SK-N-MC (cell line): ENCODE results near the gene COL6A5.

Source experiments
- DNase-seq: peaks from one replicate; pipeline ENCODE4 v3.0.0-alpha.2; 2011; ENCODE audit warnings: low read depth, low spot score
- H3K27ac ChIP-seq: fragments of 200-600 bp; sonication (generic); 2 replicates; pipeline ENCODE4 v1.5.1; 2016; ENCODE audit warnings: mixed run types
- H3K36me3 ChIP-seq: fragments of 200-600 bp; sonication (generic); 2 replicates; pipeline ENCODE4 v1.6.1; 2017; ENCODE audit warnings: antibody characterized with exemption, low read length, mixed read lengths; ENCODE audit not compliant: insufficient read depth
- H3K4me3 ChIP-seq: fragments of 200-600 bp; sonication (generic); 2 replicates; pipeline ENCODE4 v1.5.1; 2016
- H3K9ac ChIP-seq: fragments of 200-600 bp; sonication (generic); 2 replicates; pipeline ENCODE4 v1.8.0; 2017; ENCODE audit warnings: mixed run types, mixed read lengths; ENCODE audit not compliant: insufficient read length
- H3K9me3 ChIP-seq: fragments of 200-600 bp; sonication (generic); 2 replicates; pipeline ENCODE4 v1.6.1; 2017; ENCODE audit warnings: low read depth, mild to moderate bottlenecking, antibody characterized with exemption, low read length, moderate library complexity, mixed read lengths
- EZH2 ChIP-seq: fragments of 200-600 bp; sonication (generic); IDR thresholded peaks from one replicate; pipeline ENCODE4 v1.6.1; 2017; ENCODE audit warnings: antibody characterized with exemption
- FOXP2 ChIP-seq: optimal IDR thresholded peaks from 2 replicates; pipeline ENCODE3; 2011; ENCODE audit warnings: mild to moderate bottlenecking, moderate library complexity; ENCODE audit not compliant: insufficient read depth; ENCODE audit errors: extremely low read length, control extremely low read depth
- POLR2AphosphoS5 ChIP-seq: IDR thresholded peaks from 2 replicates; pipeline ENCODE4 v1.6.1; 2012; ENCODE audit warnings: mild to moderate bottlenecking, low read depth, low read length, borderline replicate concordance

The COL6A5 gene

DNA sequence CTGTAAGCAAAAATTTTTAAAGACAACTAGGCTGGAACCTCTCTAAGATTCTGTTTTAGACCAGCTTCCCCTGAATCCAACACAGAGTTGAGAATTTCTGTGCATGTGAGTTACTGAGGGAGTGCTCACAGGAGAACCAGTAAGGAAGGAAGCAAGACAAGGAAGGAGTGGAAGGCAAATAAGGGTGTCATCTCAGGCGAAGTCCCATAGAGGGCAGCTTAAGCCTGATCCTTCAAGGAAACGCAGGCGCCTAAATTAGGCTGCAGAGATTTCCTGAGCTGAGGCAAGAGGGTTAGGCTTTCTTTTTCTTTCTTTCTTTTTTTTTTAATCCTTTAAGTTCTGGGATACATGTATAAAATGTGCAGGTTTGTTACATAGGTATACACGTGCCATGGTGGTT is 135.3 kb downstream of the COL6A5 start:
- no peak overlapping the region for H3K4me3 ChIP-seq
- DNase-seq: no peak
- H3K36me3 ChIP-seq: no peaks in the 10 kb centered on the region
- H3K9me3 ChIP-seq: no peaks in the 10 kb centered on the region
- TF ChIP-seq EZH2: no peak
- no peak for TF ChIP-seq POLR2AphosphoS5
- TF ChIP-seq FOXP2: no peak
- no peak overlapping the region for H3K27ac ChIP-seq
- H3K9ac ChIP-seq: no peak overlapping the region

DNA sequence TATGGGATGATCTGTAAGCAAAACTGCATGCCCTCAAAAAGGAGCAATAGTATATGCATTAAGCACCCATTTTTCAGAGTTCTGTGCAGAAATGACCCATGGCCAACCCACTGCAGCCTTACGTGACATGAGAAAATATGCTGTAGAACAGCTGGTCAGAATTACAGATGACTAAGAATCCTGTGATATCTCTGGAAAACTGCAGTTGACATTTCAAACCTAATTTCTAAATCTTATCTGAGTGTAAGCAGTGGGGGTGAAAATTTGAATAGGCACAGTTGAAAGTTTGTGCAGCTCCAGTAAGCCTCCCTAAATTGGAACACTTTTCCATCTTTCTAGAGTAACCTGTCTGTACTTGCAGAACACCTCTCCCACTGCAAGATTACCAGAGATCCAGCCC is 142.8 kb downstream of the COL6A5 start:
- Histone ChIP-seq H3K9me3 (no peaks in the 10 kb centered on the region), H3K9ac (no peak overlapping the region), H3K27ac (no peak overlapping the region), H3K36me3 (no peaks in the 10 kb centered on the region), H3K4me3 (no peak overlapping the region)
- no peak for DNase-seq
- TF ChIP-seq FOXP2 (no peak), EZH2 (no peak), POLR2AphosphoS5 (no peak)

DNA sequence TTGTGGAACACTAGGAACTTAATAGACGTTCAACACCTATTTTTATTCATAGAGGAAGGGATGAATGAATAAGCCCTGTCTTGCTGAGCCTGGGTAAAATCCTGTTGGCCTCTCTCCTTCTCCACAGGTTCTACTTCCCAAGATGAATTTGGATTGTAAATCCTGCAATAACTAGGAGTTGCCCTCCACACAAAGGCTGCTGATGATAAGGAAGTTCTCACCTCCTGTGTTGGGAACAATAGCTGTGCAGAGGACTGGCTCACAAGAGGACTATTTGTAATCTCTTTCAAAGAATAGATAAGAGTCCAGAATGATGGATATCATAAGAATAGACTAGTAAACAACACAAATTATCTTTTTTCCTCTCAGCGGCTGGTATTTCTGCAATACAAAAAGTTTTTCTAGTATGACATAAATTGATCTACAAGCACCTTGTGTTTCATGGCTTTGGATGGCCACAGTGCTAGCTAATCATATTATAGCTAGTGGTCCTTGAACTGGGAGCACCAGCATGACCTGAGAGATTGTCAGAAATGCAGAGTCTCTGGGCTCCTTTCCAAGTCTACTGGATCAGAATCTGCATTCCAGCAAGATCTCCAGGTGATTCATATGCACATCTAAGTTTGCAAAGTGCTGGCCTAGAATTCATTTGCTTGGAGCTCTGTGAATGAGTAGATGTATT is 143.4 kb downstream of the COL6A5 start:
- Histone ChIP-seq H3K9me3 (no peaks in the 10 kb centered on the region), H3K27ac (no peak overlapping the region), H3K36me3 (no peaks in the 10 kb centered on the region), H3K4me3 (no peak overlapping the region), H3K9ac (no peak overlapping the region)
- TF ChIP-seq FOXP2 (no peak), POLR2AphosphoS5 (no peak), EZH2 (no peak)
- DNase-seq: no peak

DNA sequence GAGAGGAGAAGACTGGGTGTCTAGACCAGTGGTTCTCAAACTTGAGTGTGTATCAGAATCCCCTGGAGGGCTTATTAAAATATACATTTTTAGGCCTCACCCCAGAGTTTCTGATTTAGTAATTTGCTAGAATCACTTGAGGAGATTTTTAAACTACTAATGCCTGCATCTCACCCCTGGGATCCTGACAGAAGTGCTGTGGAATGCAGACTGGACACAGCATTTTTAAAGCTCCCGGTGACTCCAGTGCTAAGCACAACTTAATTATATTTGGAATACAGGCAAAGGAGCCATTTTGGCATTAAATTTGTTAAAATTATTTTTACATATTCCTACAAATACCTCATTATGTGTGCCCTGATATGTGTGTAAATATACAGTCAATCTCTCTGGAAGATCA is 144.8 kb downstream of the COL6A5 start:
- no peak overlapping the region for H3K4me3 ChIP-seq
- H3K9me3 ChIP-seq: no peaks in the 10 kb centered on the region
- no peak for DNase-seq
- no peak overlapping the region for H3K27ac ChIP-seq
- TF ChIP-seq FOXP2 (no peak), POLR2AphosphoS5 (no peak), EZH2 (no peak)
- H3K36me3 ChIP-seq: no peaks in the 10 kb centered on the region
- H3K9ac ChIP-seq: no peak overlapping the region

DNA sequence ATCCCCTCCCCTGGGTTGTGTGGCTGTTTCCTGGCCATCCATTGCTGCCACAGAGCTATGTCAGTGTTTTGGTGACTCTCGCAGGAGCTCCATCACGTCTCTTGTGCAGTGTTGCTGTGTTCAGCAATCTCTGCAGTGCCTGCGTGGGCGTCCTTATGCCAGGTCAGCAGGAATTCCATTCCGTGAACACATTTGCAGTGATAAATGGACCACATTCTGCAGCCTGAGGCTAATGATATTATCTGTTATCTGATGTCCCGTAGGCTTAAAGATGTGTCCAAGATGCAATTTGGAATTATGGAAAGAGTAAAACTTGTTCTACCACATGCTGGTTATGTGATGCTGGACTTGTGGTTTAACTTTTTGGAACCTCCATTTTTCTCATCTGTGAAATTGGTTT is 146.0 kb downstream of the COL6A5 start:
- Histone ChIP-seq H3K27ac (no peak overlapping the region), H3K36me3 (no peaks in the 10 kb centered on the region), H3K9ac (no peak overlapping the region), H3K9me3 (no peaks in the 10 kb centered on the region), H3K4me3 (no peak overlapping the region)
- TF ChIP-seq POLR2AphosphoS5 (peak; percentile 57; the same call in 1 of the 2 replicates), EZH2 (no peak)
- no peak for DNase-seq

DNA sequence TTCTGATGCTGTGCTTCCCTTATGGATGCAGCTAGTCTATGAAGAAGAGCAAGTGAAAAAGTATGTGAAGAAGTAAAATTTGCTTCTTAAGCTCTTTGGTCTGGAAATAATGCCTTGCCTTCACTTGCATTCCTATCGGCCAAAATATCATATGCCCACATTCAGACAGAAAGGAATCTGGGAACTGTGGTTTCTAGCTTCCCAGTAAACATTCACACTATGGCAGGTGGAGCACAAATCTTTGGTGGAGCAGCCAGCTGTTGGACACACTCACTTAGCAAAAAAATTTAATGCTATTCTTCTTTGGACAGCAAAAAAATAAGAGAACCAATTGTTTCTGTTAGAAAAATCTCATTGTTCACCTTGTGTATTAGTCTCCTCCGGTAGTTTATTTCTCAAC is 159.2 kb downstream of the COL6A5 start:
- DNase-seq: no peak
- Histone ChIP-seq H3K27ac (no peak overlapping the region), H3K9me3 (no peaks in the 10 kb centered on the region), H3K4me3 (no peak overlapping the region), H3K9ac (no peak overlapping the region), H3K36me3 (no peaks in the 10 kb centered on the region)
- TF ChIP-seq POLR2AphosphoS5 (no peak), FOXP2 (no peak), EZH2 (no peak)

DNA sequence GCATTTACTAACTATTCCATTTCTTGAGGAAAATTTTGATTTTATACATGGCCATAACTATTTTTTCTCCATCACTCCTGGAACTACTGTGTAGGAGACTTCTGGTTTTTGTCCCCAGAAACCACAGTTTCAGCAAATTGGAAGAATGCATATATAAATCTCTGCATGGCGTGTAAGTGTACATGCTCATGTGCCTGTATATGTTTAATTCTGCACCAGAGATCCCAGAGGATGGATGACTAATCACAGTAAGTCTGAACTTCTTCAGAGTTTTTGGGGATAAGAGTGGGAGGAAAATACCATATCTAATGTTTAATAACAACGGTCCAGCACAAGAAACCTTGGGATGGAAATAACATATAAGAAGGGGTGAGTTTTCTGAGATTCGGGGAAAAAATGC is 160.6 kb downstream of the COL6A5 start:
- TF ChIP-seq POLR2AphosphoS5: no peak
- no peak for TF ChIP-seq FOXP2
- no peak for TF ChIP-seq EZH2
- Histone ChIP-seq H3K9ac (no peak overlapping the region), H3K27ac (no peak overlapping the region)

DNA sequence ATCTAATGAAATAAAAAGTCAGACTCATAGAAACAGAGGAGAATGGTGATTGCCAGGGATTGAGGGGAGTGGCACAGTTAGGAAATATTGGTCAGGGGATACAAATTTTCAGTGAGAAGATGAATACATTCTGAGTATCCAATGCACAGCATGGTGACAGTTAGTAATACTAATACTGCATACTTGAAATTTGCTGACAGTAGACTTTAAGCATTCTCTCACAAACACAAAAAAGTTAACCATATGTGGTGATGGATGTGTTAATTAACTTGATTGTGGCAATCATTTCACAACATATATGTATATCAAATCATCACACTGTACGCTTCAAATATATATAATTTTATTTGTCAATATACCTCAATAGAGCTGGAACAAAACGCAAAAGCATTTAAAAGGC is 162.3 kb downstream of the COL6A5 start:
- H3K27ac ChIP-seq: no peak overlapping the region
- TF ChIP-seq FOXP2 (no peak), POLR2AphosphoS5 (no peak), EZH2 (no peak)
- no peaks in the 10 kb centered on the region for H3K9me3 ChIP-seq
- H3K36me3 ChIP-seq: no peaks in the 10 kb centered on the region
- H3K9ac ChIP-seq: no peak overlapping the region
- no peak overlapping the region for H3K4me3 ChIP-seq
- DNase-seq: no peak

More for the DNA sequence above, 160.6 kb downstream of the COL6A5 start:
- Histone ChIP-seq H3K36me3 (no peaks in the 10 kb centered on the region), H3K4me3 (no peak overlapping the region), H3K9me3 (no peaks in the 10 kb centered on the region)
- DNase-seq: no peak

DNA sequence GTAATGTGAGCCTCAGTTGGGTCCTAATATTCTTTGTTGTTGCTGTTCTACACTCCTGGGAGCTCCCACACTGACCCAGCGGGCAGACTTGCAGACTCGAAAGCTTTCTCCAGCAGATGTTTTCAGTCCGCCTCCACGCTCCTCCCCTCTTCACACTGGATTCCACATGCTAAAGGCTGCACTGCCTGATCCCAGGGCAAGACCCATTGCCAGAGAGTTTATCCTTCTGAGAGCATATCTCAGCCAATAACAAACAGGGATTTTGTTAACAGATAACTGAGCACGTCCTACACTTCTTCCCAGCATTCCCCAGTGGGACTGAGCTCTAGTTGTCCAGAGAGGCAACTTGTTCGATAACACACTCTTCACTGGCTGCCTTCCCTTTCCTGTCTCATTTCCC is 163.5 kb downstream of the COL6A5 start:
- Histone ChIP-seq H3K4me3 (no peak overlapping the region), H3K9ac (no peak overlapping the region), H3K27ac (no peak overlapping the region), H3K9me3 (no peaks in the 10 kb centered on the region), H3K36me3 (no peaks in the 10 kb centered on the region)
- DNase-seq: no peak
- no peak for TF ChIP-seq POLR2AphosphoS5
- no peak for TF ChIP-seq FOXP2
- no peak for TF ChIP-seq EZH2

DNA sequence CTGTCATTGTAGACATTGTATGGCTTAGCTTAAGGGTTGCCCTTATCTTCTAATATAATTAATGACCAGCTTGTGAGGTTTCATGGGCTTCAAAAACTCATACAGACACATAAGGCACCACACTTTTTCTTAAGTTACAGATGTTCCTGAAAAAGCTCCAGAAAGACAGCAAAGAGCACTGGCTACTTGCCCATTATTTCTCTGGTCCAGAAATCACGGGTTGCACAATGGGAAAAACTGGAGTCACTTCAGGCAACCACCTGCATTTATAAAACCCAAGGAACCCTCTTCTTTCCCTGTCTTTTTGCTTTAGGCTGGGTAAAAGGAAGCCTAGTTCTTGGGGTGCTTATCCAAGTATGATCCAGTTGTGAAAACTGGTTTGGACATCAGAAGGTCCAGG is 169.2 kb downstream of the COL6A5 start:
- Histone ChIP-seq H3K4me3 (no peak overlapping the region), H3K9me3 (no peaks in the 10 kb centered on the region), H3K9ac (no peak overlapping the region), H3K27ac (no peak overlapping the region), H3K36me3 (no peaks in the 10 kb centered on the region)
- TF ChIP-seq POLR2AphosphoS5: no peak
- TF ChIP-seq EZH2: no peak
- TF ChIP-seq FOXP2: no peak
- DNase-seq: no peak
